Activated T-cell treated with anti-CD3 and anti-CD28 coated beads, Interleukin-2, amount 50 U/mL, for 4 hours (primary cell): Measurements from ENCODE around the gene BTD. TPM values are rescaled to one million over a fixed set of nuclear protein-coding genes. Genes with fewer than 3 reads are reported as not detected.
A peak's percentile ranks its signal among the peaks of the same experiment; 100 is the strongest.

ENCODE experiments used
- ATAC-seq, 2 donors: fragments of 200-7000 bp; cut with Tn5 transposase; one replicate each; pipeline ENCODE4 v1.10.0; 2021
- DNase-seq: peaks from one replicate; pipeline ENCODE4 v3.0.0-alpha.2; 2020
- H3K27me3 Mint-ChIP-seq: one replicate; pipeline ENCODE4 v1.8.0; 2021; ENCODE audit warnings: low read depth, mixed read lengths
- H3K36me3 Mint-ChIP-seq: one replicate; pipeline ENCODE4 v1.8.0; 2022; ENCODE audit warnings: mixed read lengths; ENCODE audit not compliant: insufficient read depth
- H3K4me1 Mint-ChIP-seq: one replicate; pipeline ENCODE4 v1.8.0; 2021; ENCODE audit warnings: low read depth, mixed read lengths
- H3K4me3 Mint-ChIP-seq: one replicate; pipeline ENCODE4 v1.8.0; 2021; ENCODE audit warnings: mild to moderate bottlenecking, moderate library complexity, mixed read lengths
- H3K9me3 Mint-ChIP-seq: one replicate; pipeline ENCODE4 v1.8.0; 2021; ENCODE audit warnings: mixed read lengths
- total RNA-seq, 3 donors: library from RNA; stranded (reverse); gene quantifications; one replicate each; pipeline ENCODE4 v1.2.1, GENCODE V29; 2021

The BTD gene
- total RNA-seq, 3 donors from 2014 or later, result 3.0 to 3.3 (median 3.0) TPM

- no peaks in the 10 kb centered on the region for H3K9me3 Mint-ChIP-seq
- no peaks in the 10 kb centered on the region for H3K27me3 Mint-ChIP-seq
- peaks cover 20% of the 10 kb centered on the region for H3K36me3 Mint-ChIP-seq
- ATAC-seq (no peak), DNase-seq (no peak)
- no peaks in the 10 kb centered on the region for H3K4me1 Mint-ChIP-seq
- no peak overlapping the region for H3K4me3 Mint-ChIP-seq
These were observed 81.1 kb downstream of the BTD start for GRCh38 chr3:15682561-15683185.

GRCh38 chr3:15683253-15683652 lies 81.7 kb downstream of the BTD start:
- DNase-seq, result no peak
- Mint-ChIP-seq H3K27me3 (no peaks in the 10 kb centered on the region), H3K4me3 (no peak overlapping the region), H3K9me3 (no peaks in the 10 kb centered on the region), H3K4me1 (no peaks in the 10 kb centered on the region), H3K36me3 (peaks cover 20% of the 10 kb centered on the region)
- no peak for ATAC-seq

GRCh38 chr3:15685927-15686326 lies 84.4 kb downstream of the BTD start:
- H3K4me3 Mint-ChIP-seq, result no peak overlapping the region
- ATAC-seq (peak in 1 of 2 donors; percentile 37), DNase-seq (no peak)
- H3K4me1 Mint-ChIP-seq, result no peaks in the 10 kb centered on the region
- no peaks in the 10 kb centered on the region for H3K27me3 Mint-ChIP-seq
- no peaks in the 10 kb centered on the region for H3K9me3 Mint-ChIP-seq
- peaks cover 22% of the 10 kb centered on the region for H3K36me3 Mint-ChIP-seq

- DNase-seq (no peak), ATAC-seq (no peak)
- H3K27me3 Mint-ChIP-seq, result no peaks in the 10 kb centered on the region
- H3K4me1 Mint-ChIP-seq, result peaks cover 2% of the 10 kb centered on the region
- H3K36me3 Mint-ChIP-seq, result peaks cover 41% of the 10 kb centered on the region
- H3K9me3 Mint-ChIP-seq, result no peaks in the 10 kb centered on the region
- no peak overlapping the region for H3K4me3 Mint-ChIP-seq
These were observed 88.7 kb downstream of the BTD start for GRCh38 chr3:15690230-15690629.

GRCh38 chr3:15690748-15691147 lies 89.2 kb downstream of the BTD start:
- ATAC-seq, result no peak
- no peaks in the 10 kb centered on the region for H3K27me3 Mint-ChIP-seq
- peaks cover 42% of the 10 kb centered on the region for H3K36me3 Mint-ChIP-seq
- no peak for DNase-seq
- H3K9me3 Mint-ChIP-seq, result no peaks in the 10 kb centered on the region
- no peak overlapping the region for H3K4me3 Mint-ChIP-seq
- H3K4me1 Mint-ChIP-seq, result peaks cover 2% of the 10 kb centered on the region

- peaks cover 50% of the 10 kb centered on the region for H3K36me3 Mint-ChIP-seq
- DNase-seq (no peak), ATAC-seq (no peak)
- no peaks in the 10 kb centered on the region for H3K9me3 Mint-ChIP-seq
- no peaks in the 10 kb centered on the region for H3K27me3 Mint-ChIP-seq
- H3K4me1 Mint-ChIP-seq, result peaks cover 2% of the 10 kb centered on the region
- no peak overlapping the region for H3K4me3 Mint-ChIP-seq
These were observed 91.8 kb downstream of the BTD start for GRCh38 chr3:15693355-15693754.

GRCh38 chr3:15694628-15695027 lies 93.1 kb downstream of the BTD start:
- no peaks in the 10 kb centered on the region for H3K27me3 Mint-ChIP-seq
- H3K9me3 Mint-ChIP-seq, result no peaks in the 10 kb centered on the region
- H3K36me3 Mint-ChIP-seq, result peaks cover 50% of the 10 kb centered on the region
- no peak for DNase-seq
- no peak overlapping the region for H3K4me3 Mint-ChIP-seq
- peaks cover 2% of the 10 kb centered on the region for H3K4me1 Mint-ChIP-seq
- no peak for ATAC-seq

Other genes starting within 250 kb of the BTD start
- gene METTL6, start 174.2 kb upstream of the BTD start, total RNA-seq, result 10 to 100 TPM; 18.5 to 19.6 (median 18.8) TPM
- 10 to 100 TPM; 21.8 to 33.2 (median 30.7) TPM for gene EAF1, start 174.1 kb upstream of the BTD start, total RNA-seq
- 1 to 10 TPM in 2 of 3 donors, under 1 TPM in 1; 0.71 to 1.3 (median 1.2) TPM for gene COLQ, start 80.0 kb upstream of the BTD start, total RNA-seq
- 10 to 100 TPM; 23.1 to 34.5 (median 29.6) TPM for gene HACL1, start 176 bp upstream of the BTD start, total RNA-seq
- 10 to 100 TPM; 30.8 to 37.2 (median 32.2) TPM for gene ANKRD28, start 196.2 kb downstream of the BTD start, total RNA-seq